GM12878 (cell line): ENCODE measurements around the gene SLC20A1. TPM values are rescaled to one million over a fixed set of nuclear protein-coding genes. Genes with fewer than 3 reads are reported as not detected.

Experiments used
- ATAC-seq: fragments of 200-7000 bp; cut with Tn5 transposase; 3 replicates; pipeline ENCODE4 v1.9.1; 2020; ENCODE audit warnings: mild to moderate bottlenecking, moderate library complexity
- BruUV-seq: library from RNA; stranded (reverse); fragments of 400-500 nt; replicated peaks from 2 replicates; lab custom pipeline; 2021; lab: Mats Ljungman, UMichigan
- CTCF ChIA-PET: fragments of 300-600 bp; sonication (Branson Sonifier 250); formaldehyde crosslinking; extraction: SDS; loops from one replicate; lab custom pipeline; 2021; ENCODE audit warnings: inconsistent platforms; lab: Yijun Ruan, JAX
- POLR2A ChIA-PET: fragments of 350-600 bp; formaldehyde crosslinking; extraction: SDS; loops from one replicate; lab custom pipeline; 2021; ENCODE audit warnings: inconsistent platforms; lab: Charles Lee
- RAD21 ChIA-PET: fragments of 300-600 bp; sonication (Branson Sonifier 250); formaldehyde crosslinking; loops from one replicate; lab custom pipeline; 2023; ENCODE audit warnings: antibody characterized with exemption; ENCODE audit not compliant: unreplicated experiment; lab: Charles Lee
- SMC1A ChIA-PET: fragments of 300-600 bp; sonication (Branson Sonifier 250); formaldehyde crosslinking; loops from one replicate; lab custom pipeline; 2023; ENCODE audit not compliant: unreplicated experiment, uncharacterized antibody; lab: Charles Lee
- DNase-seq: peaks from one replicate; pipeline ENCODE4 v3.0.0-alpha.2; 2011; ENCODE audit warnings: low read depth, low spot score
- FAIRE-seq: peaks from 3 replicates; lab custom pipeline; 2011; peaks lifted over from hg19 to GRCh38; lab: Jason Lieb, UNC
- H2AFZ ChIP-seq: 2 replicates; pipeline ENCODE4 v1.6.0; 2011; ENCODE audit warnings: low read depth, low read length, control low read depth; ENCODE audit not compliant: control insufficient read depth
- H3K27ac ChIP-seq: 2 replicates; pipeline ENCODE4 v1.5.1; 2011; ENCODE audit warnings: control low read depth; ENCODE audit not compliant: control insufficient read depth, insufficient read depth
- H3K27me3 ChIP-seq, 2 experiments: replicated peaks in 1 of 2; 2 replicates each; pipeline versions ENCODE4 v1.6.0 to v1.6.1; 2011; ENCODE audit warnings: low read length in 1 of 2; ENCODE audit not compliant: control insufficient read depth in 2 of 2, insufficient read depth in 2 of 2
- H3K36me3 ChIP-seq, 2 experiments: 2 replicates each; pipeline ENCODE4 v1.5.1; 2011; ENCODE audit warnings: low read length in 1 of 2; ENCODE audit not compliant: control insufficient read depth in 2 of 2, insufficient read depth in 2 of 2
- H3K4me1 ChIP-seq: 2 replicates; pipeline ENCODE4 v1.6.1; 2011; ENCODE audit warnings: mild to moderate bottlenecking, low read length, moderate library complexity, mixed read lengths; ENCODE audit not compliant: control insufficient read depth, insufficient read depth
- H3K4me2 ChIP-seq: 2 replicates; pipeline ENCODE4 v1.6.0; 2011; ENCODE audit warnings: control low read depth; ENCODE audit not compliant: control insufficient read depth, insufficient read depth
- H3K4me3 ChIP-seq: fragments of 200-600 bp; sonication (generic); 2 replicates; pipeline ENCODE4 v1.5.1; 2016
- H3K79me2 ChIP-seq: 2 replicates; pipeline ENCODE4 v1.6.0; 2011; ENCODE audit warnings: low read length; ENCODE audit not compliant: control insufficient read depth, insufficient read depth
- H3K9ac ChIP-seq: 2 replicates; pipeline ENCODE4 v1.8.0; 2011; ENCODE audit warnings: low read length, control low read depth, mixed read lengths; ENCODE audit not compliant: control insufficient read depth, insufficient read depth
- H3K9me3 ChIP-seq: replicated peaks from 3 replicates; pipeline ENCODE4 v1.5.1; 2011; ENCODE audit warnings: mild to moderate bottlenecking, low read length; ENCODE audit not compliant: control insufficient read depth, insufficient read depth
- H4K20me1 ChIP-seq: 2 replicates; pipeline ENCODE4 v1.6.0; 2011; ENCODE audit not compliant: control insufficient read depth, insufficient read depth
- CTCF ChIP-seq, 3 experiments: IDR thresholded peaks in 2 of 3; conservative IDR thresholded peaks in 1 of 3; 2 replicates each; pipeline ENCODE4 v1.5.1; 2011; ENCODE audit warnings: low read depth in 3 of 3, low read length in 3 of 3, mild to moderate bottlenecking in 3 of 3, control low read depth in 2 of 3, moderate library complexity in 2 of 3, inconsistent platforms in 1 of 3, mixed read lengths in 1 of 3; ENCODE audit not compliant: control insufficient read depth in 2 of 3, insufficient read depth in 1 of 3; ENCODE audit errors: extremely low read depth in 1 of 3
- JUND ChIP-seq: IDR thresholded peaks from 2 replicates; pipeline ENCODE4 v1.6.1; 2012; ENCODE audit warnings: low read depth, mild to moderate bottlenecking, low read length, improper control_type of control experiment, moderate library complexity
- WGBS: methylation state at CpG from one replicate; pipeline ENCODE4 v1.1.6; 2016; ENCODE audit warnings: low lambda C conversion rate; ENCODE audit not compliant: insufficient replicate concordance, insufficient coverage; ENCODE audit errors: missing lambda C conversion rate; 5-methylcytosine and 5-hydroxymethylcytosine counted together
- in situ Hi-C: fragments of 300-500 bp; cut with MboI; formaldehyde crosslinking; loops from 9 replicates; pipeline ENCODE4 v1.14.3; 2018; ENCODE audit warnings: mixed read lengths
- intact Hi-C: fragments of 100-400 bp; cut with micrococcal nuclease; formaldehyde crosslinking; loops from one replicate; pipeline ENCODE4 v1.14.2; 2022; ENCODE audit not compliant: unreplicated experiment
- polyA plus RNA-seq, 11 experiments: library from polyadenylated mRNA; depleted of rRNA in 4 of 11; unstranded in 6 of 11; stranded (reverse) in 5 of 11; fragments of >200 nt; fragmentation: Nextera tagmentation in 4 of 11; fragmentation: Illumina TruSeq in 1 of 11; extraction: Ambion mirVana in 4 of 11; extraction: Trizol in 1 of 11; gene quantifications; 1 replicate in 1 of 11; 2 replicates in 10 of 11; pipeline versions ENCODE4 v1.2.1 to v1.2.3, GENCODE V29; 2011 to 2016; ENCODE audit warnings: inconsistent platforms in 2 of 11, missing spikeins in 2 of 11, low read depth in 1 of 11
- total RNA-seq, 4 experiments: library from RNA; depleted of rRNA in 3 of 4; stranded (reverse); fragments of >200 nt in 3 of 4; fragmentation: Illumina TruSeq in 1 of 4; extraction: Trizol in 1 of 4; gene quantifications; 2 replicates each; pipeline versions ENCODE4 v1.2.1 to v1.2.3, GENCODE V29; 2013 to 2021

SLC20A1 gene
- total and polyA plus RNA-seq, 10 of the 15 experiments (the other 5 are each of a cell fraction or from before 2014, with no cell fraction given) = 21.2 to 59.1 (median 43.2) TPM

DNA sequence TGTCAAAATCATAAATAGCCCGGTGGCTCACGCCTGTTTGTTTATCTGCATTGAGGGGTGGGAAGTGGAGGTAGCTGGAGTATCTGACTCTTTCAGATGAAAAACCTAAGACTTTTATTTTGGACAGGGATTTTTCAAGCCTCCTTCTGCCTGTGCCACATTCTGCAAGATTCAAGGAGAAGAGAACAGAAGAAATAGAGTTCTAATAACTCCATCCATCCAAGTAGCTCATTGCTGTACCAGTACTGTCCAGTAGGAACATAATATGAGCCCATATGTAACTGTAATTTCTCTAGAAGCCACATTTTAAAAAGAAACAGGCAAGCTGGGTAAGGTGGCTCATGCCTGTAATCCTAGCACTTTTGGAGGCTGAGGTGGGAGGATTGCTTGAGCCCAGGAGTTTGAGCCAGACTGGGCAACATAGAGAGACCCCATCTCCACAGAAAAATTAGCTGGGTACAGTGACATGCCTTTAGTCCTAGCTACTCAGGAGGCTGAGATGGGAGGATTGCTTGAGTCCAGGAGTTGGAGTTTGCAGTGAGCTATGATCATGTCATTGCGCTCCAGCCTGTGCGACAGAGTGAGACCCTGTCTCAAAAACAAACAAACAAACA is 39.6 kb downstream of the SLC20A1 start:
- Histone ChIP-seq H3K4me3 (no peak overlapping the region), H2AFZ (no peak overlapping the region), H3K4me2 (no peak overlapping the region), H3K27me3 (no peaks in the 10 kb centered on the region), H3K9ac (no peak overlapping the region), H3K4me1 (peaks cover 13% of the 10 kb centered on the region), H3K36me3 (no peaks in the 10 kb centered on the region), H3K27ac (no peak overlapping the region), H3K79me2 (no peaks in the 10 kb centered on the region), H4K20me1 (no peaks in the 10 kb centered on the region), H3K9me3 (no peaks in the 10 kb centered on the region)
- no TSS peak for BruUV-seq
- POLR2A ChIA-PET = interaction anchor here (0.7 to 2.6 kb wide), 3 partner anchors 25 to 52 kb away, joined by 3 to 6 read pairs (median 3); no protein-coding TSS in a partner anchor
- in situ Hi-C loops (no loop called here), intact Hi-C loops (no loop called here)
- SMC1A ChIA-PET = interaction anchor here (0.7 to 9.3 kb wide), 12 partner anchors 11 to 134 kb away, joined by 3 to 272 read pairs (median 4); no protein-coding TSS in a partner anchor
- CTCF ChIA-PET = interaction anchor here (0.7 to 11.9 kb wide), 13 partner anchors 9 to 85 kb away, joined by 3 to 313 read pairs (median 3); partner anchors contain the start of gene SLC20A1
- TF ChIP-seq CTCF (IDR thresholded peaks at IDR 0.05 in 2 of 3, conservative IDR thresholded peaks at IDR 0.05 in 1 of 3; ENCODE audit: control insufficient read depth in 2 of 3, extremely low read depth in 1 of 3, insufficient read depth in 1 of 3, low read depth in 3 of 3, low read length in 3 of 3) (peak in 2 of 3 experiments; percentile 4 to 11; a peak in 1 of 6 replicates), JUND (no peak)
- 92% methylated on average over 4 of the region's 4 CpGs for WGBS
- RAD21 ChIA-PET = interaction anchor here (0.7 to 9.9 kb wide), 8 partner anchors 9 to 54 kb away, joined by 3 to 213 read pairs (median 4); partner anchors contain the start of gene SLC20A1
- DNase-seq (no peak), ATAC-seq (peak; percentile 73), FAIRE-seq (no peak)
